Osteoblast (primary cell): ENCODE results near the gene PCBD2. TPM values are rescaled to one million over a fixed set of nuclear protein-coding genes. Genes with fewer than 3 reads are reported as not detected.
A peak's percentile ranks its signal among the peaks of the same experiment; 100 is the strongest.
"Not testable (repeated sequence)": the region's sequence is repeated elsewhere in the genome, so short reads cannot be mapped to it uniquely, and the experiment has no call there.

Source experiments
- DNase-seq: peaks from one replicate; pipeline ENCODE4 v3.0.0; 2011; ENCODE audit warnings: low spot score, mixed read lengths; ENCODE audit not compliant: insufficient read length; ENCODE audit errors: missing footprints
- H2AFZ ChIP-seq: 2 replicates; pipeline ENCODE4 v1.6.0; 2011; ENCODE audit warnings: mild to moderate bottlenecking, low read length
- H3K27ac ChIP-seq: 2 replicates; pipeline ENCODE4 v1.5.1; 2011; ENCODE audit warnings: mild to moderate bottlenecking, low read depth, low read length, moderate library complexity
- H3K27me3 ChIP-seq: 2 replicates; pipeline ENCODE4 v1.6.0; 2012; ENCODE audit warnings: mild to moderate bottlenecking, control low read depth, inconsistent platforms, low read length, moderate library complexity; ENCODE audit not compliant: insufficient read depth
- H3K36me3 ChIP-seq: 2 replicates; pipeline ENCODE4 v1.5.1; 2011; ENCODE audit warnings: mild to moderate bottlenecking, low read length, control low read depth, moderate library complexity; ENCODE audit not compliant: insufficient read depth
- H3K4me1 ChIP-seq: 2 replicates; pipeline ENCODE4 v1.5.1; 2011; ENCODE audit warnings: mild to moderate bottlenecking, low read length, control low read depth, moderate library complexity; ENCODE audit not compliant: insufficient read depth
- H3K4me2 ChIP-seq: 2 replicates; pipeline ENCODE4 v1.6.0; 2011; ENCODE audit warnings: mild to moderate bottlenecking, low read length; ENCODE audit not compliant: insufficient read depth
- H3K4me3 ChIP-seq: fragments of 200-600 bp; sonication (generic); 3 replicates; pipeline ENCODE4 v1.5.1; 2012; ENCODE audit warnings: mild to moderate bottlenecking, low read length, inconsistent platforms; ENCODE audit not compliant: insufficient read depth
- H3K79me2 ChIP-seq: 2 replicates; pipeline ENCODE4 v1.6.0; 2012; ENCODE audit warnings: mild to moderate bottlenecking, low read length, control low read depth, inconsistent platforms; ENCODE audit not compliant: insufficient read depth
- H3K9me3 ChIP-seq: 2 replicates; pipeline ENCODE4 v1.5.1; 2011; ENCODE audit warnings: low read depth, low read length, control low read depth
- H4K20me1 ChIP-seq: 2 replicates; pipeline ENCODE4 v1.6.0; 2012; ENCODE audit warnings: mild to moderate bottlenecking, low read length, control low read depth; ENCODE audit not compliant: insufficient read depth
- CTCF ChIP-seq: IDR thresholded peaks from 2 replicates; pipeline ENCODE4 v1.5.1; 2011; ENCODE audit warnings: mild to moderate bottlenecking, low read depth, low read length, moderate library complexity; ENCODE audit errors: extremely low read depth
- total RNA-seq: library from RNA; depleted of rRNA; stranded (reverse); fragments of >200 nt; gene quantifications from 2 replicates; pipeline ENCODE4 v1.2.3, GENCODE V29; 2012

PCBD2 gene
- total RNA-seq, 1 donor = 6.5 TPM

GRCh38 chr5:134893748-134894505 lies 11.0 kb upstream of the PCBD2 start:
- Histone ChIP-seq H3K27ac (no peak overlapping the region), H2AFZ (no peak overlapping the region), H3K9me3 (no peaks in the 10 kb centered on the region), H3K27me3 (no peaks in the 10 kb centered on the region), H3K4me3 (no peak overlapping the region), H3K79me2 (peaks cover 14% of the 10 kb centered on the region), H3K36me3 (peaks cover 10% of the 10 kb centered on the region), H3K4me2 (no peak overlapping the region), H3K4me1 (no peaks in the 10 kb centered on the region), H4K20me1 (no peaks in the 10 kb centered on the region)
- peak; percentile 30 for DNase-seq
- TF ChIP-seq CTCF = no peak

- Histone ChIP-seq H4K20me1 (no peaks in the 10 kb centered on the region), H3K27me3 (no peaks in the 10 kb centered on the region), H3K4me1 (peaks cover 7% of the 10 kb centered on the region), H3K36me3 (peaks cover 9% of the 10 kb centered on the region), H3K4me3 (no peak overlapping the region), H3K79me2 (peaks cover 4% of the 10 kb centered on the region), H3K9me3 (no peaks in the 10 kb centered on the region), H3K4me2 (no peak overlapping the region), H2AFZ (no peak overlapping the region), H3K27ac (no peak overlapping the region)
- DNase-seq = no peak
- no peak for TF ChIP-seq CTCF
Observed at GRCh38 chr5:134902071-134902801, 2.7 kb upstream of the PCBD2 start.

GRCh38 chr5:134905246-134905996 lies 490 bp downstream of the PCBD2 start:
- peaks cover 6% of the 10 kb centered on the region for H3K36me3 ChIP-seq
- H3K4me2 ChIP-seq = peak overlapping the region; percentile 96
- peak; percentile 92 for DNase-seq
- peak; percentile 68 for TF ChIP-seq CTCF
- H3K79me2 ChIP-seq = peaks cover 4% of the 10 kb centered on the region
- H4K20me1 ChIP-seq = no peaks in the 10 kb centered on the region
- peak overlapping the region; percentile 87 for H2AFZ ChIP-seq
- peaks cover 7% of the 10 kb centered on the region for H3K4me1 ChIP-seq
- no peaks in the 10 kb centered on the region for H3K27me3 ChIP-seq
- H3K9me3 ChIP-seq = no peaks in the 10 kb centered on the region
- H3K4me3 ChIP-seq = peak overlapping the region; percentile 88
- H3K27ac ChIP-seq = peak overlapping the region; percentile 82

- peaks cover 10% of the 10 kb centered on the region for H3K36me3 ChIP-seq
- DNase-seq = no peak
- H2AFZ ChIP-seq = no peak overlapping the region
- no peaks in the 10 kb centered on the region for H3K9me3 ChIP-seq
- H3K27ac ChIP-seq = no peak overlapping the region
- peaks cover 4% of the 10 kb centered on the region for H3K79me2 ChIP-seq
- no peak for TF ChIP-seq CTCF
- H4K20me1 ChIP-seq = no peaks in the 10 kb centered on the region
- peaks cover 7% of the 10 kb centered on the region for H3K4me1 ChIP-seq
- H3K4me3 ChIP-seq = no peak overlapping the region
- no peak overlapping the region for H3K4me2 ChIP-seq
- no peaks in the 10 kb centered on the region for H3K27me3 ChIP-seq
Observed at GRCh38 chr5:134906811-134907210, 1.9 kb downstream of the PCBD2 start.

GRCh38 chr5:134910752-134911151 lies 5.8 kb downstream of the PCBD2 start:
- not testable (repeated sequence) for H3K4me2 ChIP-seq, DNase-seq, H3K27ac ChIP-seq, H4K20me1 ChIP-seq, H2AFZ ChIP-seq, H3K79me2 ChIP-seq, H3K4me1 ChIP-seq, H3K9me3 ChIP-seq, H3K4me3 ChIP-seq, H3K27me3 ChIP-seq
- H3K36me3 ChIP-seq = peaks cover 10% of the 10 kb centered on the region
